Epithelial cell of proximal tubule (primary cell): ENCODE data around the gene FGD4. TPM values are rescaled to one million over a fixed set of nuclear protein-coding genes. Genes with fewer than 3 reads are reported as not detected.

Source experiments
- DNase-seq: peaks from one replicate; pipeline ENCODE4 v3.0.0-alpha.2; 2011; ENCODE audit warnings: low read depth
- H3K4me3 ChIP-seq: 2 replicates; pipeline ENCODE4 v1.5.1; 2011; ENCODE audit warnings: low read depth, mild to moderate bottlenecking, low read length
- total RNA-seq: library from RNA; depleted of rRNA; stranded (reverse); fragments of >200 nt; gene quantifications from 2 replicates; pipeline ENCODE4 v1.2.3, GENCODE V29; 2015
- TF ChIP-seq, protein P1 (sequence below): conservative IDR thresholded peaks from 2 replicates; pipeline ENCODE4 v1.5.1; 2012; ENCODE audit warnings: low read depth, mild to moderate bottlenecking, low read length

The FGD4 gene
- total RNA-seq, 1 donor from 2014 or later = 19.9 TPM

GRCh38 chr12:32598688-32599087, 199.3 kb downstream of the FGD4 start:
- DNase-seq = no peak
- TF ChIP-seq, protein P1, sequence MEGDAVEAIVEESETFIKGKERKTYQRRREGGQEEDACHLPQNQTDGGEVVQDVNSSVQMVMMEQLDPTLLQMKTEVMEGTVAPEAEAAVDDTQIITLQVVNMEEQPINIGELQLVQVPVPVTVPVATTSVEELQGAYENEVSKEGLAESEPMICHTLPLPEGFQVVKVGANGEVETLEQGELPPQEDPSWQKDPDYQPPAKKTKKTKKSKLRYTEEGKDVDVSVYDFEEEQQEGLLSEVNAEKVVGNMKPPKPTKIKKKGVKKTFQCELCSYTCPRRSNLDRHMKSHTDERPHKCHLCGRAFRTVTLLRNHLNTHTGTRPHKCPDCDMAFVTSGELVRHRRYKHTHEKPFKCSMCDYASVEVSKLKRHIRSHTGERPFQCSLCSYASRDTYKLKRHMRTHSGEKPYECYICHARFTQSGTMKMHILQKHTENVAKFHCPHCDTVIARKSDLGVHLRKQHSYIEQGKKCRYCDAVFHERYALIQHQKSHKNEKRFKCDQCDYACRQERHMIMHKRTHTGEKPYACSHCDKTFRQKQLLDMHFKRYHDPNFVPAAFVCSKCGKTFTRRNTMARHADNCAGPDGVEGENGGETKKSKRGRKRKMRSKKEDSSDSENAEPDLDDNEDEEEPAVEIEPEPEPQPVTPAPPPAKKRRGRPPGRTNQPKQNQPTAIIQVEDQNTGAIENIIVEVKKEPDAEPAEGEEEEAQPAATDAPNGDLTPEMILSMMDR = no peak
- no peak overlapping the region for H3K4me3 ChIP-seq

DNA sequence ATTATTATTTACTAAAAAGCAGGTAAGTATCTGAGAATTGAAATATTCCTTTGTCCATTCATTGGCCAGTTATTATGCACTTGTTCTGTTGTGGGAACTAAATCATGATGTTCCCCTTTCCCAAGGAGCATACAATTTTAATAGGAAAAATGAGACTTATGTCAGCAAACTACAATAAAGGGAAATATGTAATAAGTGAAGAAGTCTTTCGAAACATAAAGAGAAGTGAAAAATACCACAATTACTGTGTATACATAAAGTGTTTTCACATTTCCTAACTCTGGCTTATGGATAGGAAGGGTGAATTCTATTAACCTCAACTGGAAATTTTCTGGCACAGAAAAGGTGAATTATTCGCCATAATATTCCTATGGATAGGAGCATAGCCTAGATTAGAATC, 201.3 kb downstream of the FGD4 start:
- no peak overlapping the region for H3K4me3 ChIP-seq

DNA sequence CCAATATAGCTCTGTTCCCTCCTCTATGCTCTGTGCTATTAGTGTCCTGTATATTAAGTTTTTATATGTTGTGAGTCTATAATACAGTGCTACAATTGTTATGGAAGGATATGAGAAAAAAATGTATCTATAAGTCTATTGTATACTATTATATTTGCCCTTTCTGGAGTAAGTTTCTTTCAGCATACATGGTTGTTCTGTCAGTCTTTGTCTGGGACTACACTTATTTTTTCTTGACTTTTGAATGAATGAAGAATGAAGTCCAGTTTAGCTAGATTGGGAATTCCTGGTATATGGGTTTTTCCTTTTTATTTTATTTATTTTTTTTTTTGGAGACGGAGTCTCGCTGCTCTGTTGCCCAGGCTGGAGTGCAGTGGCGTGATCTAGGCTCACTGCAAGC, 203.7 kb downstream of the FGD4 start:
- H3K4me3 ChIP-seq = no peak overlapping the region
- TF ChIP-seq, protein P1 = no peak
- DNase-seq = no peak

More for the DNA sequence above, 201.3 kb downstream of the FGD4 start:
- TF ChIP-seq, protein P1 = no peak
- no peak for DNase-seq

DNA sequence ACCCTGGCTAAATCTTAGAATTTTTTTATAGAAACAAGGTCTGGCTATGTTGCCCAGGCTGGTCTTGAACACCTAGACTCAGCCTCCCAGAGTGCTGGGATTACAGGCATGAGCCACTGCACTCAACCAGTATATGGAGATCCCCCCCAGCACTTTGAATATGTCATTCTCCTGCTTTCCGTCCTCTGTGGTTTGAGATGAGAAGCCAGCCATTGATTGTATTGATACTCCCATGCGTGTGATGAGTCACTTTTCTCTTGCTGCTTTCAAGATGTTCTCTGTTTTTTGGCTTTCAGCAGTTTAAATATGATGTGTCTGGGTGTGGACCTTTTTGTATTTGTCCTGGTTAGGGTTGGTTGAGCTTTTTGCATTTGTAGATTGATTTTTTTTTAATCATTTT, 204.5 kb downstream of the FGD4 start:
- no peak for DNase-seq
- no peak overlapping the region for H3K4me3 ChIP-seq
- TF ChIP-seq, protein P1 = no peak

- no peak for DNase-seq
- H3K4me3 ChIP-seq = no peak overlapping the region
- TF ChIP-seq, protein P1 = no peak
Measured at GRCh38 chr12:32604565-32604964, 205.2 kb downstream of the FGD4 start.

DNA sequence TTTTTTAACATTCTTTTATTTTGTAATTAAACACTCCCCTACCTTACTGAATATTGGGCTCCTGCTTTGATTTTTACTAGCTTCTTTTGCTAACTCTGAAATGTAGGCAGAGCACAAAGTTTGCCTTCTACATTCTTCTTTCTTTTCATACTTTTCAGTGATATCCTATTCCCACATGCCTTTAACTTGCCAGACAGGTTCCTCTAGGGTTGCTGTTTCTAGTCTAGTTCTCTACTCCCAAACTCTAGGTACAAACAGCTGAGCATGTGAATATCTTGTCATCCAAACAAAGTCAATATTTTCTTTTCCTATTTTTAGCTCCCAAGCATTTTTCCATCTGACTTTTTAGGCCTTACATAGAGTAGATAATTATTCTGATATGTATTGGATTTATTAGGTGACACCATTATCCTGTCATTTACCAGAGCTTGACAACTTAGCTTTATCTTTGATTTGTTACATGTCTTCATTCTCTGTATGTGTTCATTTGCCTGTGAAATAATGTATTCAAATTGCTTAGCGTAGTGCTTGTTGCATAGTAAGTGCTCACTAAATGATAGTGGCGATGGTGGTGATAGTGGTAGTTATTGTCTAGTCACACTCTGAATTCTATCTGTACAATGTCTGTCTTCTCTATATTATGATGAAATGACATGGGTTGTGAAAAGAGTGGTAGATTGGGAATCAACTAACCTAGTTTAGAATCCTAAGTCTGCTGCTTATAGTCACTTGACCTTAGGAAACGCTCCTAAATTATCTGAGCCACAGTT, 206.2 kb downstream of the FGD4 start:
- TF ChIP-seq, protein P1 = no peak
- DNase-seq = no peak
- no peak overlapping the region for H3K4me3 ChIP-seq

DNA sequence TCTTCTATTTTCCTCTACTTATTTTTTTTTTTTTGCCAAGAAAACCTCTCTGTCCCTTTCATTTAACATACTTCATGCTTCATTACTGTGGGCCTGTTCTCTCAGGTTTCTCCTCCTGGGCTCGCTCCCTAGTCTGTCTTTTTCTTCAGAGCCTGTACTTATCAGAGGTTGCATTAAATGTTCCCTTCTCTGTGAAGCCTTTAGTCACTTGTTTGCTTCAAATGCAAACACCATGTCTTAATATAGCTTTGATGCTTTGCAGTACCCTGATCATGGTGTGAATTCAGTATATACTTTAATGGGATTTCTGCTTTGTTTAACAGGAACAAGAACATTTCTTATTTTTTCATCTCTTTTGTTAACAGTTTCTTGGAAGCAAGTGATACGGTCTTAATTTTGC, 207.1 kb downstream of the FGD4 start:
- TF ChIP-seq, protein P1 = no peak
- no peak for DNase-seq
- no peak overlapping the region for H3K4me3 ChIP-seq
